ENCODE results near the gene MET. TPM values are rescaled to one million over a fixed set of nuclear protein-coding genes. Genes with fewer than 3 reads are reported as not detected.

MET gene
- total and polyA plus RNA-seq, 2 of the 13 experiments (the other 11 are each of a cell fraction or from before 2014, with no cell fraction given) = 21.8 to 31.5 TPM

GRCh38 chr7:116832692-116833091 lies 160.7 kb downstream of the MET start (continued):
- TF ChIP-seq ZNF362 (CRISPR knock-in tag; IDR thresholded peaks at IDR 0.05; ENCODE audit: borderline replicate concordance) (no peak), HBP1 (CRISPR knock-in tag; IDR thresholded peaks at IDR 0.05; ENCODE audit: low read depth) (no peak), NFE2 (CRISPR knock-in tag; IDR thresholded peaks at IDR 0.05) (no peak), HNF1A (IDR thresholded peaks at IDR 0.05; ENCODE audit: low read depth) (no peak), HNF1A (CRISPR knock-in tag; IDR thresholded peaks at IDR 0.05; ENCODE audit: borderline replicate concordance) (no peak), NR2F1 (CRISPR knock-in tag; IDR thresholded peaks at IDR 0.05) (no peak), ZNF335 (CRISPR knock-in tag; IDR thresholded peaks at IDR 0.05) (no peak)

Measured in HepG2 (cell line).